AG08395 (cell line): Measurements from ENCODE around the gene DACH2.
A peak's percentile ranks its signal among the peaks of the same experiment; 100 is the strongest.
"Not testable (repeated sequence)": the region's sequence is repeated elsewhere in the genome, so short reads cannot be mapped to it uniquely, and the experiment has no call there.

Source experiments
- DNase-seq: peaks from one replicate; pipeline ENCODE4 v3.0.0; 2012; ENCODE audit warnings: mixed read lengths, low spot score

The DACH2 gene

DNA sequence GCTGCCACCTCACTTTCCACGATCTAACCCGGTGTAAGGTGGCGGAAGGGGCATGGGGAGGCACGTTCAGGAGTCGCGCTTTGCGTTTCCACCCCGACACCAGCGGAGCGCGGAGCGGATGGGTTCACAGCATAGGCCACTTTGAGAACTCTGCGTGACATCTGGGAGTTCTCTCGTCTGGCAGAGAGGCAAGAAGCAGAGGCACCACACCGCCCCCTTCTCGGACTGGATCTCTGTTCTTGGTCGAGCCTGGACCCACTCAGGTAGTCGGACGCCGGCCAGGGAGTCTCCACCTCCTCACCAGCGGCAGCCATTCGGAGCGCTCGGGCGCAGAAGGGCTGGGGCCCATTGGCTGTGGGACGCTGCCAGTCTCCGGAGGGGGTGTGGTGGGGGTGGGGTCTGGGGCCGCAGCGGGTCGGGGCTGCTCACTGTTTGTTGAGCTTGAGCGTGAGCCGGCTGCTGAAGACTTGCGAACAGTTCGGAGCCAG, at the start of gene DACH2:
Gene DACH2 (plus strand): TSS at position 428 of the 488 bp plus-strand sequence.
- DNase-seq: peak; percentile 62

DNA sequence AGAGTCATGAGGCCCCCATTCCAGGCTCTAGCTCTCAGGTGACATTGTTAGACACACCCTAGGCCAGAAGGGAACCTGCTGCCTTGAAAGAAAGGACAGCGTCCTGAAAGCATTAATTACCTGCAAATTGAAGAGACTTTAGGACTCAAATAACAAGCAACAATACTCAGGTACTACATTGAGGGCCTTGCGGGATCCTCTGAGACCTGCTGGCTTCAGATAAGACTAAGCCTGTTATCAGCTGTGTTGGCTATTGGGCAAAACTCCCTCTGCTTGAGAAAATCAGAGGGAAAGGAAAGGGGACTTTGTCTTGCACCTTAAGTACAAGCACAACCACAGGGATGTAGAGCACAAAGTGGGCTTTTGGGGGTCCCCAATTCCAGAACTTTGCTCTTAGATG, 45.9 kb upstream of the DACH2 start:
- DNase-seq: no peak

DNA sequence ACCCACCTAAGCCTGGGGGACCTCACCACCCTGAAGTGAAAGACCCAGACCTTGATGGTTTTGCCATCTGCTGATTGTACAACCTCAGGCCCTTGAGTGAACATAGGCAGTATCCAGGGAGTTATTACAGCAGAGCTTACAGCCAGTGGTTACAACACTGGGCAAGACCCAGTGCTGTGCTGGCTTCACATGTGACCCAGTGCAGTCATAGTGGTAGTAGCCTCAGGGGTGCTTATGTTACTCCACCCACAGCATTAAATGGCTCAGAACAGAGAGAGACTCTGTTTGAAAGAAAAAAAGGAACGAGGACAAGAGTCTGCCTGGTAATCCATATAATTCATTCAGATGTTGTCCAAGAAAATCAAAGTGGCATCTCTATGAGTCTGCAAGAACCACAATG, 45.2 kb upstream of the DACH2 start:
- no peak for DNase-seq

DNA sequence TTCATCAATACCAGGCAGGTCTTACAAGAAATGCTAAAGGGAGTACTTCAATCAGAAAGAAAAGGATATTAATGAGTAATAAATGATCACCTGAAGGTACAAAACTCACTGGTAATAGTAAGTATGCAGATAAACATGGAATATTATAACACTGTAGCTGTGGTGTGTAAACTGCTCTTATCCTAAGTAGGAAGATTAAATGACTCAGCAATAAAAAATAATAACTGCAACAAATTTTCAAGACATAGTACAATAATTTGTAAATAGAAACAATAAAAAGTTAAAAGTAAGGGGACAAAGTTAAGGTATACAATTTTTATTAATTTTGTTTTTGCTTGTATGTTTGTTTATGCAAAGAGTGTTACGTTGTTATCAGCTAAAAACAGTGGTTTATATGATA, 43.7 kb upstream of the DACH2 start:
- no peak for DNase-seq

DNA sequence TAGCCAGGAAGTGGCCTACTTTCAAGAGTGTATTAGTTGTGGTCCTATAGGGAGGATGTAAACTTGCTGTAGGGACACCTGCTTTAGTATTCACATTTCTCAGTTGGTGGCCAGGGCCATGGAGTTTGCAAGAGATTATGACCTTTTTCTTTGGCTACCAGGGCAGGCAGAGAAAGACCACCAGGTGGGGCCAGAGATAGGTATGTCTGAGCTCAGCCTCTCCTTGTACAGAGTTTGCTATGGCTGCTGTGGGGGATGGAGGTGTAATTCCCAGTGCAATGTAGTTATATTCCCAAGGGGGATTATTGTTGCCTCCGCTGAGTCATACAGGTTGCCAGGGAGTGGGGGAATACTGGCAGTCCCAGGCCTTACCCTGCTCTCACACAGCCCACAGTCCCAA, 26.3 kb upstream of the DACH2 start:
- DNase-seq: no peak

DNA sequence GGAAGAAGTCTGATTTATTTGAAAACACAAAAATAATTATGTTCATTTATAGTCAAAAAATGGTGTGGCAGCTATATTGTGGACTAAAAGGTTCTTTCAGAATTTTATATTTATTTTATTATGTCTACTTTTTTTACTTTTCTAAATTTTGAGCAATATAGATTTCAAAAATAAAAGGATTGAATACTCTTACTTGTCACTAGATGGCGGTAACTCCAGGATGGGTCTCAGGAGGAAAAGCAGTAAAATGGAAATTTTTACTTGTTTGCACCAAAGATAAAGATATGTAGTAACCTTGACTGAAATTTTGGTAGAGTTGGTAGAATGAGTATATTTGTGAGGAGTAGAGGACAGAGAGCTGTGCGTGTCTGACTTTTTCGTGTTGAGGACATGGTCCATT, 14.5 kb upstream of the DACH2 start:
- peak; percentile 14 for DNase-seq

DNA sequence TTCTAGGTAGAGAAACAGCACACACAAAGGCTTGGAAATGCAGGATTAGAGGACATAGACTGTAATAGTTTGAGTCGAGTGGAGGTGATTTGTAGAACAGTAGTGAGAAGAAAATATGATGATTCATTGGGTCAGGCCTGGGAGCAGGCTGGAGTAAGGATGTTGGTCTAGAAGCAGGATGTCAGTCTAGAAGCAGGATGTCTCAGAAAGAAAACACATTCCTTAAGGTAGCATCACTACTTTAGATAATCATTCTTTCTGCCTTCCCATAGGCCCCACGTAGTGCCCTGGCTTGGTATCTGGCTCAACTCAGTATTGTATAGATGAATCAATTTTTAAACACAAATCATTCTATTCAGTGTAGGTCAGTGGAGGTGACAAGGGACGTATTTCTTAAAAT, 11.2 kb upstream of the DACH2 start:
- no peak for DNase-seq

DNA sequence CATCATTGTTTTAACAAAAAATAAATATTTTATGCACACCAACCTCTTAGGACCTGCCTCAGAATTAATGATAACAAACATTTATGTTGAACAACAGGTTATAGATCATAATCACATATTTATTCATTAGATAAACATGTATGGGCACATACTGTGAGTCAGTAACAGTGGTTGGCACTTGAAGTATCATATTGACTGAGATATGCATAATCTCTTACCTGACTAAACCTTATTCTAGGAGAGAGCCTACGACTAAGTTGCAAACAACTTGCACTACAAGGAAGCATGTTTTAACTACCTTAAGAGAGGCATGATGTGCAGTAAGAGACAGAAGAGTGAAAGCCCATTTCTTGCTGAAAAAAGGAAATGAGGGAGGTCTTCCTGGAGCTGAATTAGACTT, 6.5 kb upstream of the DACH2 start:
- no peak for DNase-seq

DNA sequence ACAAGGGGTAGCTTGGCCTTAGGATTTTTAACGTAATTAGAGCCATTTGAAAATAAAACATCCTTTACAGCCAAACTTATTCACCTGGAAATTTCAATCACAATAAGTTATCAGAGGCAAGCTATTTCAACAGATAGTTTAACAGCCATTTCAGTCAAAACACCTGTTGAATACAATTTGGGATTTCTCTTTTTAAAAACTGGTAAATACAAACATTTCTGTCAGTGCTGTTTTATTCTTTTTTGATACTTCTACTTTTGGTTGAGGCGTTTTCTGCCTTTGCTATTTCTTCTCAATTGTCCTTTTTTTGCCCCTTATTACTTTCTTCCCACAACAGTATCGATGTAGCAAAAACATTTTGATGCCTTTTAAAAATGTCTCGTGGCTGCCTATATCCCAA, 2.1 kb upstream of the DACH2 start:
- DNase-seq: no peak

DNA sequence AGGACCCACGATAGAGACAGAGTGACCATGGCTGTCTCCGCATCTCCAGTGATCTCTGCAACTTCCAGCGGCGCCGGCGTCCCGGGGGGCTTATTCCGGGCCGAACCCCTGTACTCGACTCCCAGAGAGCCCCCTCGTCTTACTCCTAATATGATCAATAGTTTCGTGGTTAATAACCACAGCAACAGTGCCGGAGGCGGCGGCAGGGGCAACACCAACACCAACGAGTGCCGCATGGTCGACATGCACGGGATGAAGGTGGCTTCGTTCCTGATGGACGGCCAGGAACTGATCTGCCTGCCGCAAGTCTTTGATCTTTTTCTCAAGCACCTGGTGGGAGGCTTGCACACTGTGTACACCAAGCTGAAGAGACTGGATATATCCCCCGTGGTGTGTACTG, 343 bp downstream of the DACH2 start:
- DNase-seq: no peak

DNA sequence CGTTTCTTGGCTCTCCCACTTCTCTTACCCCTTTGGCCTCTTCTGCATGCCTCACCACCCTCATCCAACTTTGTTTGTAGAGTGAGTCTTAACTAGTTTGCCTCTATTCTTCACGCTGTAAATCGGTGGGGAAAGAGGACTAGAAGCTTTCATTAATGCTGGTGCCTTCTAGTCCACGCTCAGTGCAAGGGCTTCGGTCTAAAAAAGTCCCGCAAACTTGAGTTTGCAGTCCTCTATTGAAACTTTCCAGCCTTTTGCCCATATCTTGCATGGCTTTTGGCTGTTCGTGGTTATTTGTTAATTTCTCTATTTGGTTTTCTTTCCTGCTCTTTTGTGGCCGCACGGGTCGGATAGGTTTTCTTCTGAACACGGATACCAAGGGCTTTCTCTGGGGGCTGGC, 868 bp downstream of the DACH2 start:
- DNase-seq: no peak

DNA sequence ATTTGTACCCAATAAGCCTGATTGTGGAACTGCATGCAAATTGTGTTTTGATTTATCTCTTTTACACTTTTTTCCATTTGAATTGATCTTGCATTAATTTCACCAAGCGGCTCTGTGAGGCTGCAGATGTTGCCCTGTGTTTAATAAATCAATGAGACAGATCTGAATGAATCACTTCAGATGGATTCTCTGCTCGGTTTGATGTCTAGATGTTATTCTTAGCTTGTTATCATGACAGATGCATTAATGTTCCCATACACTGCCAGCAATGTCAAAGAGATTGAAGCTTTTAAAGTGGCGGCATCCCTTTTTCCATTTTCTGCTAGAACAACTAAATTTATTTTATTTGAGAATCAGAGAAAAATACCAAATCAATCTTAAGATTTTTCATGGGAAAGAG, 6.3 kb downstream of the DACH2 start:
- DNase-seq: no peak

DNA sequence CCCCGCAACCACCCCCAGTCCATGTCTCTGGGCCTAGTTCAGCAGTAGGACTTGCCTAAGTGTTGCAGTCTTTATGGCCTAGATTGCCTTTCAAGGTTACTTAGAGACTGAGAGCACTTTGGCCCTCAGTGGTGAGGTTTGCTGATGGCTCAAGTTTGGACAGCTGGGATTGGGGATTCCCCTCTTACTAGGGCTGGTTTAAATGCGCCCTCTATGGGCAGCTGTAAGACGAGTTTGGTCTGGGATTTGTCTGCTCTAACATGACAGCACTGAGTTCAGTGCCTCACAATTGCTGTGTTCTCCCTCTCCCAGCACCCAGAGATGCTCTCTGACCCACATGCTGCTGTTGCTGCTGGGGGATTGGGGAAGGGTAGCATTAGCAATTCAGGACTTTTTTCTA, 23.1 kb downstream of the DACH2 start:
- no peak for DNase-seq

DNA sequence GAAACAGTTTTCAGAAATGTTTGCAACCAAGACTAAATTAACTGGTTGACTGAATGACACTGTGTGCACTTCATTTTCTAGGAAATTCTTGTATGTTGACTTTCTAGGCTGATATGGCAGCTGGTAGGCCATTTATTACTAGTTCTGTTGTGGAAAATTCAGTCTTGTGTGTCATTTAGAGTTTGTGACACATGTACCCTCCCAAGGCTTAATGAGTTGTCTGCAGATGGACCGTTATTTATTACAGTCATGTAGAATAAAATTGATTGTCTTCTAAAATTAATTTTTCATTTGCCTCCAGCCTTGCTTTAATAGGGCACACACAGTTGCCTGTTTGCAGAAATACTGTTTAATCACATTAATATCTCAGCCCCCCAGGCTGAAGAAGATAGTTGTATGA, 30.7 kb downstream of the DACH2 start:
- no peak for DNase-seq

DNA sequence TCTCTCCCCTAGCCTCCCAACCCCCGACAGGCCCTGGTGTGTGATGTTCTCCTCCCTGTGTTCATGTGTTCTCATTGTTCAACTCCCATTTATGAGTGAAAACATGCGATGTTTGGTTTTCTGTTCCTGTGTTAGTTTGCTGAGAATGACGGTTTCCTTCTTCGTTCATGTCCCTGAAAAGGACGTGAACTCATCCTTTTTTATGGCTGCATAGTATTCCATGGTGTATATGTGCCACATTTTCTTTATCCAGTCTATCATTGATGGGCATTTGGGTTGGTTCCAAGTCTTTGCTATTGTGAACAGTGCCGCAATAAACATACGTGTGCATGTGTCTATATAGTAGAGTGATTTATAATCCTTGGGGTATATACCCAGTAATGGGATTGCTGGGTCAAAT, 33.1 kb downstream of the DACH2 start:
- DNase-seq: not testable (repeated sequence)

DNA sequence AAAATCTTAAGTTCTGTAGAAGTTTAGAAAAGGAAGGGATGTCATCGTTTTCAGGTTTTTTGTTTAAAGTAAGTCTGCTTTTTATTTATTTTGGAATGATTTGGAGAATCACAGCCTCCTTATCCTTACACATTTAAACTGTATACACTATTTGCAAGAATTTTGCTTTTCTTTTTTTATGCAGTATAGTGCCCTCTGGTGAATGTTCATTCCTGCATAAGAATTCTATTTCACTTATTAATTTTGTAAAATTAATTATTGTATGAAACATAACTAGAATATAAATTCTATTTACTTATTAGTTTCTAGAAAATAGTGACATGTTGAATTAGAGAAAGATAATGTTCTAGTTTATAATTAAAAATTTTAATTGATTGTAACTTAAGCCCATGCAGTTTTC, 44.6 kb downstream of the DACH2 start:
- DNase-seq: no peak

DNA sequence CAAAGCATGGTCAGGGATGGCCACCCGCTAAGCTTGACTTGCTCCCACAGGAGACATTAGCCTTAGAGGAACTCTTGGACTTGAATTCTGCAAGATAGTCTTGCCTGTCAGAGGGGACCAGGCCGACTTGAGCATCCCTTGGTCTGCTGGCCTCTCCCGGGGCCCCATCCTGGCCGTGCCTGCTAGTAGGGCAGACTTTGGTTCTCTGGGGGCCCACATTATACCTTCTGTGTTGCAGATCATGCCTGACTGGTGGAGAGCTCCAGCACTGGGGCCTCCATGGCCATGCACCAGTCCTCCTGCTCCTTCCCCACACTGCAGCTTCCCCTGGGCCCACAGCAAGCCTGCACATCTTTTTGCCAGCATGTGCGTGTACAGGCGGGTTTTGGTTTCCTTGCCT, 46.5 kb downstream of the DACH2 start:
- no peak for DNase-seq

DNA sequence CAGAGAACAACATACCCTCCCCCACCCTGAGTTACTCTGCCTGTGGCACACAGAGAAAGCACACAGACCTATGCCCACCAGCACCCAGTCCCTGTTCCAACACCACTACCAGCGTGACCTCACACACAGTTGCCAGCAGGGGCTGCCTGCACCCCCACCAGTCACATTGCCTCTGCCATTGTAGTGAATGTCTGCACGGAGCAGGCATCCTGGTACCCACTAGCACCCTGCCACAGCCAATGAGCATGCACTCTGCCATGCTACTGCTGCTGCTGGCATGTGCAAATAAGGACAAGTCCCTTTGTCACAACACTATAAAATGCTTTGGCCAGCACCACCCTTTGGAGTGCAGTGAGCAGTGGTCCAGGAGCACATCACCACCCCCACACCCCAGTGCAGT, 47.1 kb downstream of the DACH2 start:
- no peak for DNase-seq

DNA sequence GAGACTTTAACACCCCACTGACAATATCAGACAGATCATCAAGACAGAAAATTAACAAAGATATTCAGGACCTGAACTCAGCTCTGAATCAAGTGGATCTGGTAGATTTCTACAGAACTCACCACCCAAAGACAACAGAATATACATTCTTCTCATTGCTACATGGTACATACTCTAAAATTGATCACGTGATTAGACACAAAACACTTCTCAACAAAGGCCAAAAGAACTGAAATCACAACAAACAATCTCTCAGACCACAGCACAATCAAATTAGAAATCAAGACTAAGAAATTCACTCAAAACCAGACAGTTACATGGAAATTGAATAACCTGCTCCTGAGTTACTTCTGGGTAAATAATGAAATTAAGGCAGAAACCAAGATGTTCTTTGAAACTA, 49.6 kb downstream of the DACH2 start:
- no peak for DNase-seq

DNA sequence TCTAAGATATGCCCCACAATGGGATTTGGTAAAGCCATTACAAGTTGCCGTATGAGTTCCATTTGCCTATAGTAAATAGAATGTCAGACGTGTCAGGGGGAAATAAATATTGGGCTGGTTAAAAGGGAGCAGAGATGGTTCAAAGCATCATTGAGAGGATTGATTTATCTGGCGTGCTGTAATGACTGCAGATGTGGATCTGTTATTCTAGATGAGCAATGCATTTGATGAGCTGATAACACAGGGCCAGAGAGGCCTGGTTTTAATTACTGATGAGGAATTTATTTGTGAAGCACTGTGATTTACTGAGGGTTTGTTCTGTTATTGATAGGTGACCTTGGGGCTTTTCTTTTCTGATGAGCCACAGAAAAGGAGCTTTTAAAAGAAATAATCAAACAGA, 62.5 kb downstream of the DACH2 start:
- DNase-seq: no peak

DNA sequence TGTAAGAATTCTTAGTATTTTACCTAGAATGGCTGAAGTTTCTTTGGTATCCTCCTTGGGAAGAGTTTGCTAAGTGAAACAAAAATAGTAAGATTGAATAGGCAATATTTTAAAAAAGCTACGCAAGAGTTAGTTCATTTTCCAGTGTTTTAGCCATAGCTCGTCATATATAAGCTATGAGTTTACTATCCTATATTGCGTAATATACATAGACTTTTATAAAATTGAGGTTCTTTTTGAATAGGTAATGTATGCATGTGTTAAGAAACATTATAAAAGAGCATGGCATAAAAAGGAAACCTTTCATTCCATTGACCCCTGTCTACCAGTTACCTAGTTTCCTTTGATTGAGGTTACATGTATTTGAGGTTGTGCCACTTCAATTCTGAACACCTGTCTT, 67.0 kb downstream of the DACH2 start:
- DNase-seq: no peak

DNA sequence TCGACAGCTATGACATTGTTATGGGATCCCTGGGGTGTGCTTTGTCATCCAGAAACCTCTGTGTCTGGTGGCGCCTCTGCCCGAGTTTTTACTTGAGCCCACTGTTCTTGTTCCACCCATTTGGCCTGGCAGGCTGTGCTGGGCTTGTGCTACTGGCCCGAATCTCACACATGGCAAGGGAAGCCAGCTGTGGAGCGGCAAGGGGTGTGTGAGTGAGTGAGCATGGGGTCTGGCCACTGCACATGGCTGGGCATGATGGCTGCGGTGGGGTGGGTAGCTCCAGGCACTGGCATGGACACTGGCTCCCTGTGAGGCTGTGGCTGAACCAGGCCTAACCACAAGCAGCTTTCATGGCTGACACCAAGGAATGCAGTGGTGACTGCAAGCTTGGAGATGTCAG, 89.2 kb downstream of the DACH2 start:
- DNase-seq: no peak

DNA sequence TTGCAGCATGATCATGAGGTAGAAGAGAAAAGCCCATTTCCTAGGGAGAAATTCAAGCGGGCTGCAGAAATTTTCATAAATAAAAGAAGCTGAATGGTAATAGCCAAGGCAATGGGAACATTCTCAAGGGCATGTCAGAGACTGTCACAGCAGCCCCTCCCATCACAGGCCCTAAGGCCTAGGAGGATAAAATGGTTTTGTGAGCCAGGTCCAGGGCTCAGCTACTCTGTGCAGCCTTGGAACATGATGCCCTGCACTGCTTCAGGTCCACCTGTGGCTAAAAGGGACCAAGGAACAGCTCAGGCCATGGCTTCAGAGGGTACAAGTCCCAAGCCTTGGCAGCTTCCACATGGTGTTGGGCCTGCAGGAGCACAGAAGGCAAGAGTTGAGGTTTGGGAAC, 93.3 kb downstream of the DACH2 start:
- DNase-seq: no peak

DNA sequence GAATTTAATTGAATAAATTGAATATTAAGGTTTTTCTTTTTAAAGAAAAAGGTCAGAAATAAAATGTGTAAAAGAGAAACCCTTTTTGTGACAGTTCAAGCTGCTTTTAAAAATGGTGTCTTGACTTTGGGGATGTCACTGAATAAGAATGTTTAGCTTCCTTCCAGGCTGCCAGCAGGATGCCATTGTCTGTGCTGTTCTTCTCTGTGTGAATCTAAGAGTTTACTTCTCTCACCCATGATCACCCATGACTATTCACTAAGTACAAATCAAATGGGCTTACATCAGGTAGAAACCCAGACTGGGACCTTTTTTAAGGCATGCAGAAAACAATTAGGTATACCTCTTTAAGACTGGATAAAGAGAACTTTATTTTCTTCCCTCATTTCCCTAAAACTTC, 115.3 kb downstream of the DACH2 start:
- no peak for DNase-seq

DNA sequence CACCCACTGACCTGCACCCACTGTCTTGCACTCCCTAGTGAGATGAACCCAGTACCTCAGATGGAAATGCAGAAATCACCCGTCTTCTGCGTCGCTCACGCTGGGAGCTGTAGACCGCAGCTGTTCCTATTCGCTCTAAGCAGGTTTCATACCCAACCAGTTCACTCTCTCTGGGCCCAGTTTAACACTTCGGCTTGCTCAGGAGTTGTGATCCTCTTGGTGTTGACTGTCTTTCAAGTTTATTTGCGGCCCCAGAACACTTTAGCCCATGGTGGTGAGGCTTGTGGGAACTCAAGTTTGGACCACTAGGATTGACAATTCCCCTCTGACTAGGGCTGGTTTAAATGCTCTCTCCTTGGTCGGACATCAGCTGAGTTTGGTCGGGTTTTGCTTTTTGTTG, 147.0 kb downstream of the DACH2 start:
- DNase-seq: no peak
